ENCODE measurements around the gene ETFA. TPM values are rescaled to one million over a fixed set of nuclear protein-coding genes. Genes with fewer than 3 reads are reported as not detected.
A peak's percentile ranks its signal among the peaks of the same experiment; 100 is the strongest.

ETFA gene
- total and polyA plus RNA-seq, 8 donors = 102 to 148 (median 130) TPM

GRCh38 chr15:76347482-76348055 is 36.3 kb upstream of the ETFA start:
- Histone ChIP-seq H3K27me3 (peaks cover 59 to 67% of the 10 kb centered on the region in 2 donors), H3K4me3 (no peak overlapping the region), H3K27ac (no peak overlapping the region)

DNA sequence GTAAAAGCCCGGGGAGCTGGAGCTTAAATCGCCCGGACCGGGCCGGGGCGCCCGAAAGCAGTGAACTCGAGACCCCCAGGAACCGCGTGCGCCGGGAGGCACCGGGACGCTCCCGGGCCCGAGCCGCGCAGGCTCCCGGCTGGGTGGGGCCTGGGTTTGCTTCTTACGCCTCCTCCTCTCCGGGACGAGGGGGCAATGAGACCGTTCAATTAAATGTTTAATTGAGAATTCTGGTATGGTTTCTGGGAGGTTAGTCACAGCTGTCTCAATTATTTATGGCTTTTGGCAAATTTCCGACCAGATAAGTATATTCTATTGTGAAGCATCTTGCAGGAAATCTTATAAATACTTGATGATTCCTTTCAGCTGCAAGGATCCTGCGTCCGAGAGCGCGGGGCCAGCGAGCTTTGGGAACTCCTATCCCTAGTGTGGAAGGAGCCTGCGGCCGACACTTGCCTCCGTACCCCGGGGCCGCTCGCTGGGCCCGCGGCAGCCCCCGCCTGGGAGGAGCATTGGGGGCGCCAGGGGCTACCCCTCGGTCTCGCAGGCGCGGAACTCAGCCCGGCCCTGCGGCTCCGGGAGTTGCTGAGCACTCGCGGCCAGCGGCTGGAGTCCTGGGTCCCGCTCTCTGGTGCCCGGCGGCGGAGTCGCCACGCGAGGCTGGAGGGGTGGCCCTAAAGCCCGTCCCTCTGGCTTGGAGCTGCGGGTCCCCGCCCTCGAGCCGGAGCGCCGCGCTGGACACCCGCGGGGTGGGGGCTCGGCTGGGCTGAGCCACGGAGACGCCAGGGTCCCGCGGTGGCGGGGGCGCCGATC is 35.6 kb upstream of the ETFA start:
- Histone ChIP-seq H3K36me3 (no peaks in the 10 kb centered on the region), H3K9me3 (no peaks in the 10 kb centered on the region), H3K4me1 (peaks cover 15 to 38% of the 10 kb centered on the region in 2 donors), H3K4me3 (peak overlapping the region; percentile 31 to 32), H3K27ac (no peak overlapping the region), H3K27me3 (peaks cover 66 to 74% of the 10 kb centered on the region in 2 donors)
- ATAC-seq = peak; percentile 45
- TF ChIP-seq, protein P1, sequence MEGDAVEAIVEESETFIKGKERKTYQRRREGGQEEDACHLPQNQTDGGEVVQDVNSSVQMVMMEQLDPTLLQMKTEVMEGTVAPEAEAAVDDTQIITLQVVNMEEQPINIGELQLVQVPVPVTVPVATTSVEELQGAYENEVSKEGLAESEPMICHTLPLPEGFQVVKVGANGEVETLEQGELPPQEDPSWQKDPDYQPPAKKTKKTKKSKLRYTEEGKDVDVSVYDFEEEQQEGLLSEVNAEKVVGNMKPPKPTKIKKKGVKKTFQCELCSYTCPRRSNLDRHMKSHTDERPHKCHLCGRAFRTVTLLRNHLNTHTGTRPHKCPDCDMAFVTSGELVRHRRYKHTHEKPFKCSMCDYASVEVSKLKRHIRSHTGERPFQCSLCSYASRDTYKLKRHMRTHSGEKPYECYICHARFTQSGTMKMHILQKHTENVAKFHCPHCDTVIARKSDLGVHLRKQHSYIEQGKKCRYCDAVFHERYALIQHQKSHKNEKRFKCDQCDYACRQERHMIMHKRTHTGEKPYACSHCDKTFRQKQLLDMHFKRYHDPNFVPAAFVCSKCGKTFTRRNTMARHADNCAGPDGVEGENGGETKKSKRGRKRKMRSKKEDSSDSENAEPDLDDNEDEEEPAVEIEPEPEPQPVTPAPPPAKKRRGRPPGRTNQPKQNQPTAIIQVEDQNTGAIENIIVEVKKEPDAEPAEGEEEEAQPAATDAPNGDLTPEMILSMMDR (IDR thresholded peaks at IDR 0.05) = no peak
- peak in 1 of 4 donors; percentile 79 for DNase-seq
- intact Hi-C loops (cut with DNase I) = no loop called here

More at GRCh38 chr15:76347482-76348055, 36.3 kb upstream of the ETFA start:
- TF ChIP-seq, protein P1 (IDR thresholded peaks at IDR 0.05) = no peak
- intact Hi-C loops (cut with DNase I) = no loop called here
- H3K36me3 ChIP-seq = no peaks in the 10 kb centered on the region
- no peaks in the 10 kb centered on the region for H3K9me3 ChIP-seq
- no peak for ATAC-seq
- H3K4me1 ChIP-seq = peaks cover 12 to 31% of the 10 kb centered on the region in 2 donors
- DNase-seq = no peak

DNA sequence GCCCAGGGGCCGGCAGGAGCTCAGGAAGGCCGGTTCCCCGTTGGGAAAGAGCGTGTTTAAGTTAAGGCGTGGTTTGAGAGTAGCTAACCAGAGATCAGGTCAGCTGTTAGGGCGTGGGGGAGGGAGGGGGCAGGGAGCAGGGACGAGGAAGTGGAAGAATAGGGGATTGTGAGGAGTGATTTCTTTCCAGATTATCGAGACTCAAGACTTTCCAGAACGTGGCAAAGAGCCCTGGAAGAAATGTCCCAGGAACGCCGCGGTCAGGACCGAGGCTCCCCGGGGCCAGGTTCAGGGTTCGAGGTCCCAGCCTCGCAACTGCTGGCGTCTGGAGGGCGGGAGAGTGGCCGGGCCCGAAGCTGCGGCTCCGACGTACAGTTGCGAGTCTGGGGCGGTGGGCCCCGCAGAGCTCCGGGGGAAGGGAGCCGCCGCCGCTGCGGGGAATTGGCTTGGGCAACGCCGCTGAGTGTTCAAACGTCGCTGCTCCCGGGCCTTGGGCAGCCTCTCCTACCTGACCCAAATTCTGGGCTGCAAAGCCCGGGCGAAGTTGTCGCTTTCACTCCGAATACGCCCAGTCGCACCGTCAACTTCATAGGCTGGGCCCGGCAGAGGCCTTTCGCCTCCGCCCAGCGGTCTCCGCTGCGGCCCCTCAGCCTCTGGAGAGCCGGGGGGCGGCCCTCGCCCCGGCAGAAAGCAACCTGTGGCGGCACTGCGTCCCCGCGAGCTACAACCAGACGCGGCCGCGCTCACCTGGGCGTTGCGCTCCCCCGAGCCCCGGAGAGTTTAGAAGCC is 34.8 kb upstream of the ETFA start:
- H3K27me3 ChIP-seq = peaks cover 74 to 82% of the 10 kb centered on the region in 2 donors
- TF ChIP-seq, protein P1 (IDR thresholded peaks at IDR 0.05) = no peak
- peak overlapping the region; percentile 31 to 32 for H3K4me3 ChIP-seq
- no peak overlapping the region for H3K27ac ChIP-seq
- peaks cover 17 to 46% of the 10 kb centered on the region in 2 donors for H3K4me1 ChIP-seq
- H3K36me3 ChIP-seq = no peaks in the 10 kb centered on the region
- intact Hi-C loops (cut with DNase I) = no loop called here
- DNase-seq = peak in 1 of 4 donors; percentile 79
- ATAC-seq = peak; percentile 56
- no peaks in the 10 kb centered on the region for H3K9me3 ChIP-seq

- Histone ChIP-seq H3K27me3 (peaks cover 80 to 87% of the 10 kb centered on the region in 2 donors), H3K4me3 (peak overlapping the region in 1 of 2 donors; percentile 32), H3K9me3 (no peaks in the 10 kb centered on the region), H3K27ac (no peak overlapping the region), H3K36me3 (no peaks in the 10 kb centered on the region), H3K4me1 (peaks cover 20 to 51% of the 10 kb centered on the region in 2 donors)
- intact Hi-C loops (cut with DNase I) = no loop called here
- DNase-seq (no peak), ATAC-seq (no peak)
- TF ChIP-seq, protein P1 (IDR thresholded peaks at IDR 0.05) = no peak
These were observed 34.3 kb upstream of the ETFA start for GRCh38 chr15:76345583-76345879.
